Ovary (tissue), 9 donors: ENCODE measurements around the gene ZNF638. TPM values are rescaled to one million over a fixed set of nuclear protein-coding genes. Genes with fewer than 3 reads are reported as not detected.

Experiments
- DNase-seq, 5 donors: peaks; one replicate each; pipeline ENCODE4 v3.0.0-alpha.2; 2019 to 2020
- H3K27ac ChIP-seq, 2 donors: fragments of 200-600 bp; one replicate each; pipeline versions ENCODE4 v1.5.1 to v1.8.0; 2019 to 2022
- H3K27me3 ChIP-seq: fragments of 200-600 bp; one replicate; pipeline ENCODE4 v1.8.0; 2022
- H3K36me3 ChIP-seq: fragments of 200-600 bp; sonication (generic); one replicate; pipeline ENCODE4 v1.5.1; 2019
- H3K4me1 ChIP-seq: one replicate; pipeline ENCODE4 v1.8.1; 2013; ENCODE audit warnings: mild to moderate bottlenecking, moderate library complexity; ENCODE audit not compliant: insufficient read depth
- H3K4me3 ChIP-seq: fragments of 200-600 bp; sonication (generic); one replicate; pipeline ENCODE4 v1.5.1; 2017
- H3K9me3 ChIP-seq, 2 donors: fragments of 200-600 bp in 1 of 2; sonication (generic) in 1 of 2; one replicate each; pipeline versions ENCODE4 v1.5.1 to v1.8.1; 2013 to 2019; ENCODE audit warnings: mild to moderate bottlenecking in 1 of 2, moderate library complexity in 1 of 2
- CTCF ChIP-seq, 3 donors: fragments of 450-650 bp in 2 of 3; fragments of 200-600 bp in 1 of 3; IDR thresholded peaks; one replicate each; pipeline versions ENCODE4 v1.5.1 to v1.8.0; 2016 to 2022; ENCODE audit warnings: antibody characterized with exemption in 3 of 3, mild to moderate bottlenecking in 1 of 3
- EP300 ChIP-seq: sonication (generic); formaldehyde crosslinking; IDR thresholded peaks from one replicate; pipeline ENCODE4 v1.6.1; 2017; ENCODE audit warnings: antibody characterized with exemption
- POLR2A ChIP-seq: fragments of 450-650 bp; IDR thresholded peaks from one replicate; pipeline ENCODE4 v1.6.1; 2017; ENCODE audit warnings: antibody characterized with exemption, mild to moderate bottlenecking, moderate library complexity
- WGBS, 3 donors: extraction: QIAGEN DNeasy Blood & Tissue Kit in 1 of 3; methylation state at CpG; one replicate each; pipeline versions ENCODE4 v1.1.5 to v1.1.7; 2013 to 2017; 5-methylcytosine and 5-hydroxymethylcytosine counted together
- intact Hi-C, 4 donors: fragments of 100-400 bp; cut with DNase I; formaldehyde crosslinking; loops; one replicate each; pipeline versions ENCODE4 v1.11.0 to v1.15.1; 2022 to 2023
- polyA plus RNA-seq, 2 donors: library from polyadenylated mRNA; stranded (reverse); fragments of 200-250 nt in 1 of 2; fragments of 350-450 nt in 1 of 2; fragmentation: Illumina TruSeq in 1 of 2; extraction: RNeasy Lipid Tissue Mini Kit (QIAGEN cat#74804) in 1 of 2; gene quantifications; one replicate each; pipeline ENCODE4 v1.2.3, GENCODE V29; 2013 to 2014
- total RNA-seq, 7 donors: library from RNA; depleted of rRNA in 2 of 7; stranded (reverse); fragments of >200 nt in 2 of 7; fragmentation: NEBNext Ultra II Directional in 3 of 7; extraction: Animal tissue kit (Norgen Biotek cat#: 25700) in 3 of 7; gene quantifications; one replicate each; pipeline versions ENCODE4 v1.1.0 to v1.2.4, GENCODE V29; 2016 to 2023
- donor health status: DM: no; HTN: no; CAD: no; lungs with moderate emphysema.
- donor health status: DM: no; HTN: no; CAD: no.
- donor health status: Bipolar disorder and iron deficiency.
- donor health status: DM: yes; HTN: yes; CAD: no.
- donor health status: DM: no; HTN: no; CAD: no.
- donor health status: DM: yes; HTN: yes; CAD: no.

The ZNF638 gene
- total and polyA plus RNA-seq, 9 donors: 76.9 to 160 (median 126) TPM

- Histone ChIP-seq H3K4me3 (no peak overlapping the region), H3K9me3 (no peaks in the 10 kb centered on the region), H3K27ac (no peak overlapping the region), H3K4me1 (no peaks in the 10 kb centered on the region), H3K27me3 (no peaks in the 10 kb centered on the region), H3K36me3 (no peaks in the 10 kb centered on the region)
- TF ChIP-seq EP300 (no peak), CTCF (IDR thresholded peaks at IDR 0.05) (no peak), POLR2A (no peak)
- intact Hi-C loops: no loop called here
- no peak for DNase-seq
- WGBS, 3 donors: 93 to 96% (median 95%) methylated on average over 6 of the region's 6 CpGs
Measured at GRCh38 chr2:71358931-71359671, 27.5 kb downstream of the ZNF638 start.

- TF ChIP-seq EP300: no peak
- no peak for TF ChIP-seq POLR2A
- intact Hi-C loops: no loop called here
- H3K27me3 ChIP-seq: no peaks in the 10 kb centered on the region
- WGBS, 3 donors: 84 to 88% (median 86%) methylated on average over 3 of the region's 3 CpGs
- no peaks in the 10 kb centered on the region for H3K36me3 ChIP-seq
- no peaks in the 10 kb centered on the region for H3K4me1 ChIP-seq
- no peak overlapping the region for H3K4me3 ChIP-seq
- H3K9me3 ChIP-seq: no peaks in the 10 kb centered on the region
- DNase-seq: no peak
- no peak overlapping the region for H3K27ac ChIP-seq
Measured at GRCh38 chr2:71360434-71360975, 28.9 kb downstream of the ZNF638 start.

- no peaks in the 10 kb centered on the region for H3K9me3 ChIP-seq
- WGBS, 3 donors: 81 to 91% (median 82%) methylated on average over 3 of the region's 3 CpGs
- no peaks in the 10 kb centered on the region for H3K27me3 ChIP-seq
- intact Hi-C loops: no loop called here
- peaks cover 1% of the 10 kb centered on the region for H3K4me1 ChIP-seq
- H3K27ac ChIP-seq: no peak overlapping the region
- H3K36me3 ChIP-seq: no peaks in the 10 kb centered on the region
- no peak for DNase-seq
- H3K4me3 ChIP-seq: no peak overlapping the region
- TF ChIP-seq CTCF (IDR thresholded peaks at IDR 0.05) (no peak), EP300 (no peak), POLR2A (no peak)
Measured at GRCh38 chr2:71361631-71362030, 30.0 kb downstream of the ZNF638 start.

GRCh38 chr2:71362447-71362846 lies 30.9 kb downstream of the ZNF638 start:
- no peaks in the 10 kb centered on the region for H3K9me3 ChIP-seq
- intact Hi-C loops: no loop called here
- no peak overlapping the region for H3K27ac ChIP-seq
- TF ChIP-seq POLR2A (no peak), EP300 (no peak), CTCF (IDR thresholded peaks at IDR 0.05) (no peak)
- no peaks in the 10 kb centered on the region for H3K36me3 ChIP-seq
- 65 to 89% (median 65%) methylated on average over 2 of the region's 2 CpGs for WGBS, 3 donors
- no peak overlapping the region for H3K4me3 ChIP-seq
- DNase-seq: no peak
- H3K27me3 ChIP-seq: no peaks in the 10 kb centered on the region
- peaks cover 1% of the 10 kb centered on the region for H3K4me1 ChIP-seq

GRCh38 chr2:71370015-71370414 lies 38.4 kb downstream of the ZNF638 start:
- no peak overlapping the region for H3K4me3 ChIP-seq
- H3K27me3 ChIP-seq: no peaks in the 10 kb centered on the region
- H3K36me3 ChIP-seq: no peaks in the 10 kb centered on the region
- H3K4me1 ChIP-seq: peaks cover 1% of the 10 kb centered on the region
- DNase-seq: no peak
- TF ChIP-seq EP300 (no peak), CTCF (IDR thresholded peaks at IDR 0.05) (no peak), POLR2A (no peak)
- H3K9me3 ChIP-seq: no peaks in the 10 kb centered on the region
- intact Hi-C loops: no loop called here
- no peak overlapping the region for H3K27ac ChIP-seq
- WGBS, 3 donors: 85 to 88% (median 87%) methylated on average over 2 of the region's 2 CpGs
